ENCODE measurements around the gene OMG.
"Not testable (repeated sequence)": the region's sequence is repeated elsewhere in the genome, so short reads cannot be mapped to it uniquely, and the experiment has no call there.

Gene OMG

GRCh38 chr17:31297090-31297489, at the start of gene OMG:
Gene OMG (minus strand): TSS chr17:31297239. CDS start chr17:31296331, 908 bp downstream.
- no peak for DNase-seq

DNA sequence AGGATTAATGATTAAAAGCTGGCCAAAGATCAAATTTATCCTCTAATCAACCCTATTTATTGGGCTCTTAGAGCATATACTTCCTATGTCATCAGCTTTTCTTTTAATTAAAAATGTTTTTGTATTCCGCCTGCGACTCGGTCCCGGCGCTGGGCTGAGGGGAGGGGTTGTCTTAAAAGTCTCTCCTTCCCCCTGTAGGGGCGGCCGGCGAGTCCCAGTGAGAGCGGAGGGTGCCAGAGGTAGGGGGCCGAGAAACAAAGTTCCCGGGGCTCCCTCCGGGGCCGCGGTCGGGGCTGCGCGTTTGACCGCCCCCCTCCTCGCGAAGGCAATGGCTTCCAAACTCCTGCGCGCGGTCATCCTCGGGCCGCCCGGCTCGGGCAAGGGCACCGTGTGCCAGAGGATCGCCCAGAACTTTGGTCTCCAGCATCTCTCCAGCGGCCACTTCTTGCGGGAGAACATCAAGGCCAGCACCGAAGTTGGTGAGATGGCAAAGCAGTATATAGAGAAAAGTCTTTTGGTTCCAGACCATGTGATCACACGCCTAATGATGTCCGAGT, 48.2 kb upstream of the OMG start:
- not testable (repeated sequence) for DNase-seq

- DNase-seq = no peak
Measured at GRCh38 chr17:31339906-31340661, 43.0 kb upstream of the OMG start.

DNA sequence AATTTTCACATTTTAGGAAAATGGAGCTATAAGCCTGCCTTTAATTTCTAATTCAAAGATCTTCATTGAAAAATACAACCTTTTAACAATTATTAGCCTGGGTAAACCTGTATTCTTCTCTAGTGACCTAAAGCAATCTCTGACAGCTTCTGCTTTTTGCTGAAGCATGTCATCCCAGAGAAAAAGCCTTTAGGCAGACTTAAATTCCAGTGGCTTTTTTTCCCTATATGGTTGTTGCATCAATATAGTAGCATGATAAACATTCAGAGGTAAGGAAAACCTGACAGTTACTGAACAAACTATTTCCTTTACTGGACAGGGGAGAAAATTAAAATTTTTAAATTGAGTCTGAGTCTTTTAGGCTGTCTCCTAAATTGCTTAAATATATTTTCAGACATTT, 32.2 kb upstream of the OMG start:
- no peak for DNase-seq

DNA sequence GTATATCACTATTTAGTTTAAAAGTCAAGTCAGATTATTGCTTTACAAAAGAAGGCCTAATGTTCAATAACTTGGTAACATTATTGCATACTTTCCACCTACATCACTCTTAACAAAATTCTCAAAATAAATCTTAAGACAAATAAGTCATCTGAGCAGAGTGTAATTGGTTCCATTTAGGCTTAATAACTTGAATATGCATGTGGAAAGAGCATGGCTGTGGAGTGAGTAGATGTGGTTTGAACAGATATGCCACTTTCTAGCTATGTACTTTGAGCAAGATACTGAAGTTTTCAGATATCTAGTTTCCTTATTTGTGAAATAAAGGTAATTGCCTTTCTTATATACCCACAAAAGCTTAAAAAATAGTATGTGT, 31.1 kb upstream of the OMG start:
- DNase-seq = no peak

DNA sequence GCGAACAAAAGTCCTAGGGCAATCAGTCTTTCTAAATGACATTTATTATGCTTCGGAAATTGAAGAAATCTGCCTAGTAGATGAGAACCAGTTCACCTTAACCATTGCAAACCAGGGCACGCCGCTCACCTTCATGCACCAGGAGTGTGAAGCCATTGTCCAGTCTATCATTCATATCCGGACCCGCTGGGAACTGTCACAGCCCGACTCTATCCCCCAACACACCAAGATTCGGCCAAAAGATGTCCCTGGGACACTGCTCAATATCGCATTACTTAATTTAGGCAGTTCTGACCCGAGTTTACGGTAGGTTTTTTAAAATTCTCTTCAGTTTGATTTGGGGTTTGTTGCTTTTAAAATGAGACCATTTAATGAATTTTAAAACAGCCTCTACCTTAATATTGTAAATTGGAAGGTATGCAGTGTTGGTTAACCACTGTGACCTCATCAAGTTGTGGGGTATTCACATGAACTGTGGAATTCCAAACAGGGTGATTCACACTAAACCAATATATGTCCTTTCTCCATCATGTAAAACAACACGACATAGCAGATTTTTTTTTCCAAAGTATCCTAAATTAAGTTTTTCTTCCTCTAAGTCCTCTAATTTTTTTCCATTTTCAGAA, 30.6 kb upstream of the OMG start:
- DNase-seq = no peak

DNA sequence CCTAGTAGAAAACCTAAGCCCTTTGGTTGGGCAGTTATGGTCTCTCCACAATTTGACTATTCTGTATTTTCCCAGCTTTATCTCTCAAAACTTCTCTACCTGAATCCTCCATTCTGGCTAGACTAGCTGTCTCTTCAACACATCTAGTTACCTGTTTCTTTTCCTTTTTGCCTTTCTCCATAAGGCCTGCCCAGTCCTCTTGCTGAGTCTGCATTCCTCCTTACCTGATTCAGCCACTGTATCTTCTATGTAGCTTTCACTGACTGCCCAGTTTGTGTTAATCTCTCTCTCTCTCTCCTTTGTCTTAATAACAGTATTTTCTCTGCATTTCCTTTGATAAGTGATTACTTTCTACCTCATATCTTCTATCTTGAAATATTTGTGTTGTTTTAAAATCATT, 26.5 kb upstream of the OMG start:
- no peak for DNase-seq

GRCh38 chr17:31321966-31322365, 24.9 kb upstream of the OMG start:
- peak; percentile 67 for DNase-seq

DNA sequence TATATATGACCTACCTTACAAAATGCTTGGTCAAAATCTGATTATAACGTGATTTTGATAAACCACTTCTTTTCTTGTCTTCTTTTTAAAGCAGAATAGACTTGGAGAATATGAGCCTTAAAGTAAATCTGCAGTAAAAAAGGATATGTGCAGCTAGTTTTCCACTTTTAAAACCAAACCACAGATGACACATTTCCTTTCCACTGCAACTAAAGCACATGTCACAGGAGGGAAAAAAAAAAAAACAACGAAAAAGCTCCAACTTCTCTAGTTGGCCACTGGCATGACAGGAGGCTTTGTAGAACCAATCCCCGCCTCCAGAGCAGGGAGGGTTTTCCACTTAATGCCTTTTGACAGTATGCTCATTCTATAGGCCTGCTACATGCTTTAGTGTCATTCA, 24.4 kb upstream of the OMG start, which contains the start of gene EVI2A:
TSS of gene EVI2A (minus strand) at position 142 of the 400 bp plus-strand sequence. CDS start 2,609 bp downstream, outside the sequence.
- DNase-seq = peak; percentile 93

GRCh38 chr17:31320791-31321190, 23.8 kb upstream of the OMG start:
- peak; percentile 53 for DNase-seq

GRCh38 chr17:31320241-31320640, 23.2 kb upstream of the OMG start:
- DNase-seq = peak; percentile 56

- peak; percentile 72 for DNase-seq
Measured at GRCh38 chr17:31318851-31319661, 22.0 kb upstream of the OMG start.

- DNase-seq = peak; percentile 80
Measured at GRCh38 chr17:31318298-31318801, 21.3 kb upstream of the OMG start.

DNA sequence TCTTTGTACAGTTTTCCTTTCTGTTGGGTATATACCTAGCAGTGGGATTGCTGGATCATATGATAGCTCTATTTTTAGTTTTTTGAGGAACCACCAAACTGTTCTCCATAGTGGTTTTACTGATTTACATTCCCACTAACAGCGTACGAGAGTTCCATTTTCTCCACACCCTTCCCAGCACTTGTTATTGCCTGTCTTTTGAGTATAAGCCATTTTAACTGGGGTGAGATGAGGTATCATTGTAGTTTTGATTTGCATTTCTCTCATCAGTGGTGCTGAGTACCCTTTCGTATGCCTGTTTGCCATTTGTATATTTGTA, 17.7 kb upstream of the OMG start:
- no peak for DNase-seq

- peak; percentile 70 for DNase-seq
Measured at GRCh38 chr17:31313982-31314781, 17.1 kb upstream of the OMG start, which contains the start of gene EVI2B. Gene EVI2B (minus strand): TSS chr17:31314054. CDS start chr17:31305609, 8,445 bp downstream.

DNA sequence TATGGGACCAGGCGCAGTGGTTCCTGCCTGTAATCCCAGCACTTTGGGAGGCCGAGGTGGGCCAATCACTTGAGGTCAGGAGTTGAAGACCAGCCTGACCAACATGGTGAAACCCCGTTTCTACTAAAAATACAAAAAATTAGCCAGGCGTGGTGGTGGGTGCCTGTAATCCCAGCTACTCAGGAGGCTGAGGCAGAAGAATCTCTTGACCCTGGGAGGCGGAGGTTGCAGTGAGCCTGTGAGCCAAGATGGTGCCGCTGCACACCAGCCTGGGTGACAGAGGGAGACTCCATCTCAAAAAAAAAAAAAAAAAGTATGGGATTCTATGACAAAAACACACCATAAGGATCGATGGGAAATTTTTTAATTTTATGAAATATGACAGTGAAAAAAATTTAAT, 15.2 kb upstream of the OMG start:
- DNase-seq = peak; percentile 63

GRCh38 chr17:31311526-31311925, 14.5 kb upstream of the OMG start:
- peak; percentile 28 for DNase-seq

DNA sequence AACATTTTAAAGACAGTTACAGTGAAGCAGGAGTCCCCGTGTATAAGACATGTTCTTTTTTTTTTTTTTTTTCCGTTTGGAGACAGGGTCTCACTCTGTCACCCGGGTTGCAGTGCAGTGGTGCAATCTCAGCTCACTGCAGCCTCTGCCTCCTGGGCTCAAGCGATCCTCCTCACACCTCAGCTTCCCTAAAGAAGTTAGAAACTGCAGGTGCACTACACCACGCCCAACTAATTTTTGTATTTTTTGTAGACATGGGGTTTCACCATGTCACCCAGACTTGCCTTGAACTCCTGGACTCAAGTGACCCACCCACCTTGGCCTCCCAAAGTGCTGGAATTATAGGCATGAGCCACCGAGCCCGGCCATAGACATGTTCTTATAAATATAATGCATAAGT, 13.8 kb upstream of the OMG start:
- DNase-seq = peak; percentile 37

DNA sequence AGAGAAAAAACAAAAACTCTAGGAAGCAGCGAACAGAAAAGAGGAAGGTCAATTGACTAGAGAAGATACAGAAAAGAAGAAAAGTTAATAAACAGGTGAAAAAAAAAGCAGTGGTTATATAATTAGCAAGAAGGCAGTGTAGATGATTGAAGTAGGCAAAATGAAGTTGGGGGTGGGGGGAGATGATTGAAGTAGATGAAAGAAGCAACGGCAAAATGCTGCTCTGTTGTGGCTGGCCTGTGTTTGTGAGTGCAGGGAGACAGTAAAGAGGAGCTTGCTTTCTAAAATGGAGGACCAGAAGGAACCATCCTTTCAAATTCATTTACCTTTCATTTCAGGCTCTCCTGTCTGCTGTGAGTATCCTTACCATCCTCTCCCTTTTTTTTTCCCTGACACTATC, 13.2 kb upstream of the OMG start:
- peak; percentile 86 for DNase-seq

- DNase-seq = peak; percentile 66
Measured at GRCh38 chr17:31309556-31309955, 12.5 kb upstream of the OMG start.

DNA sequence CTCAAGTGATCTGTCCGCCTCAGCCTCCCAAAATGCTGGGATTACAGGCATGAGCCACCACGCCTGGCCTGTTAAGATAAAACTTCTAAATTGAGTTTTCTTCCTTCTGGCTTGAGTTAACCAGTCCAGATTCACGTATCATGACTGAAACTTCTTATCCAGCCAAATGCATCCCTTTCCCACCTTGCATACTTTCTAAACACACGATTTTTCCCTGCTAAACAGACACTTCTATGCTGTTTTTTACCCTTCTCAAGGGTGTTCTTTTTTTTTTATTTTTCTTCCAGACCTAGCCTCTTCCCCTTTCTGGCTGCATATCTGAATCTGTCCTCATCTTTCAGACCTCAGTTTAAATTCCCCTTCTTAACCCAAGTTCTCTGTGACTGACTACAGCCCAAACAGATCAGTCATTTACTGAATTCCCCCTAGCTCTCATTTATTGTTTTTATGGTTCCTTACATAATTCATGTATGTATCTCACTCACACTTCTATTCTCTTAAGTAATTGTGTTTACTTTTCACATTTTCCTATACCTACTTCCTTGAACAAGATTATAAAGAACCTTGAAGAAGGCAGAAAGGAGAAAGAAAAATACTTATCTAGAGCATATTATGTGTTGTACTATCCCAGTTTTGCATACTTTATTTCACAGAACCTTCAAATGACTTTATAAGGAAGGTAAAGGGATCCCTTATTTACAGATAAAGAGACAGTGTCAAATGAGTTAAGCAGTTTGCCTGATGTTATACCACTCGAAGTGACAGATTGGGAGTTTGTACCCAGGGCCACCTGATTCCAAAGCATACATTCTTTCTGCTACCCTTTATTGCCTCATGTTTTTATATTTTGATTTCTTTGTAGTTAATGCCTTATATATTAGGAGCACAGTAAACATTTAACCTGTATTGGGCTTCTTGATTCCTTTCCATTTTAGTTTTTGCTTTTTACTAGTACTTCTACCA, 11.6 kb upstream of the OMG start:
- peak; percentile 48 for DNase-seq
